ENCODE data around the gene TNFRSF1B. TPM values are rescaled to one million over a fixed set of nuclear protein-coding genes. Genes with fewer than 3 reads are reported as not detected.

The TNFRSF1B gene
- polyA plus RNA-seq, 1 donor from 2014 or later, result not detected

DNA sequence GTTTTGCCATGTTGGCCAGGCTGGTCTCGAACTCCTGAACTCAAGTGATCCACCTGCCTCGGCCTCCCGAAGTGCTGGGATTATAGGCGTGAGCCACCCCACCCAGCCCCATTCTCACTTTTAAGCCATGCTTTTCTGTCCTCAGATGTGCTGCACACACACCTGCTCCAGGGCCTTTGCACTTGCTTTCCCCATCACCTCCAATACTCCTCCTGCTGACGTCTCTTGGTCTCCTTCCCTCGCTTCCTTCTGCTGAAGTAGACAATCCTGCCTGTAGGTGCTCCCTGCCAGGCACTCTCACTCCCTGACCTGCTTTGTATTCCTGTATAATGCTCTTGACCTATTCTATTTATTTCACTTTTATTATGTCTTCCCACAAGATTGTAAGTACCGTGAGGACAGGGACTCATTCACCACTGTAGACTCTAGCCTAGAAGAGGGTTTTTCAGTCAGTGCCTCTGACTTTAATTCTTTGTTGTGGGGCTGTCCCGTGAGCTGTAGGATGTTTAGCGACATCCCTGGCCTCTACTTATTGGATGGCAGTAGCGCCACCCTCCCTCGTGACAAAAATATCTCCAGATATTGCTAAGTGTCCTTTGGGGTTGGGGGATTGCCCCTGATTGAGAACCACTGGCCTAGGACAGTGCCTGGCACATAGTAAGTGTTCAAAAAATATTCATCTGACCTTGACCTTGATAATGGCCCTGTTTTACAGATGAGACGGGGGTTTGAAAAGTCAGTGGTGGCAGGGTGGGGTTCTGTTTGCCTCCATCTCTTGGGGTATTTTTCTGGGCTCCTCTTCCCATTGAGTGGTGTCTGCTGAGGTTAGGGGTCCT lies 4.6 kb downstream of the TNFRSF1B start:
- no peak for TF ChIP-seq MXI1 (conservative IDR thresholded peaks at IDR 0.05; ENCODE audit: poor library complexity, severe bottlenecking)
- TF ChIP-seq, protein P1, sequence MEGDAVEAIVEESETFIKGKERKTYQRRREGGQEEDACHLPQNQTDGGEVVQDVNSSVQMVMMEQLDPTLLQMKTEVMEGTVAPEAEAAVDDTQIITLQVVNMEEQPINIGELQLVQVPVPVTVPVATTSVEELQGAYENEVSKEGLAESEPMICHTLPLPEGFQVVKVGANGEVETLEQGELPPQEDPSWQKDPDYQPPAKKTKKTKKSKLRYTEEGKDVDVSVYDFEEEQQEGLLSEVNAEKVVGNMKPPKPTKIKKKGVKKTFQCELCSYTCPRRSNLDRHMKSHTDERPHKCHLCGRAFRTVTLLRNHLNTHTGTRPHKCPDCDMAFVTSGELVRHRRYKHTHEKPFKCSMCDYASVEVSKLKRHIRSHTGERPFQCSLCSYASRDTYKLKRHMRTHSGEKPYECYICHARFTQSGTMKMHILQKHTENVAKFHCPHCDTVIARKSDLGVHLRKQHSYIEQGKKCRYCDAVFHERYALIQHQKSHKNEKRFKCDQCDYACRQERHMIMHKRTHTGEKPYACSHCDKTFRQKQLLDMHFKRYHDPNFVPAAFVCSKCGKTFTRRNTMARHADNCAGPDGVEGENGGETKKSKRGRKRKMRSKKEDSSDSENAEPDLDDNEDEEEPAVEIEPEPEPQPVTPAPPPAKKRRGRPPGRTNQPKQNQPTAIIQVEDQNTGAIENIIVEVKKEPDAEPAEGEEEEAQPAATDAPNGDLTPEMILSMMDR (IDR thresholded peaks at IDR 0.05; ENCODE audit: poor library complexity, severe bottlenecking), result no peak
- TF ChIP-seq EZH2 (IDR thresholded peaks at IDR 0.05; ENCODE audit: borderline replicate concordance, insufficient read depth, low read length, poor library complexity, severe bottlenecking), result no peak
- TF ChIP-seq, protein P2, sequence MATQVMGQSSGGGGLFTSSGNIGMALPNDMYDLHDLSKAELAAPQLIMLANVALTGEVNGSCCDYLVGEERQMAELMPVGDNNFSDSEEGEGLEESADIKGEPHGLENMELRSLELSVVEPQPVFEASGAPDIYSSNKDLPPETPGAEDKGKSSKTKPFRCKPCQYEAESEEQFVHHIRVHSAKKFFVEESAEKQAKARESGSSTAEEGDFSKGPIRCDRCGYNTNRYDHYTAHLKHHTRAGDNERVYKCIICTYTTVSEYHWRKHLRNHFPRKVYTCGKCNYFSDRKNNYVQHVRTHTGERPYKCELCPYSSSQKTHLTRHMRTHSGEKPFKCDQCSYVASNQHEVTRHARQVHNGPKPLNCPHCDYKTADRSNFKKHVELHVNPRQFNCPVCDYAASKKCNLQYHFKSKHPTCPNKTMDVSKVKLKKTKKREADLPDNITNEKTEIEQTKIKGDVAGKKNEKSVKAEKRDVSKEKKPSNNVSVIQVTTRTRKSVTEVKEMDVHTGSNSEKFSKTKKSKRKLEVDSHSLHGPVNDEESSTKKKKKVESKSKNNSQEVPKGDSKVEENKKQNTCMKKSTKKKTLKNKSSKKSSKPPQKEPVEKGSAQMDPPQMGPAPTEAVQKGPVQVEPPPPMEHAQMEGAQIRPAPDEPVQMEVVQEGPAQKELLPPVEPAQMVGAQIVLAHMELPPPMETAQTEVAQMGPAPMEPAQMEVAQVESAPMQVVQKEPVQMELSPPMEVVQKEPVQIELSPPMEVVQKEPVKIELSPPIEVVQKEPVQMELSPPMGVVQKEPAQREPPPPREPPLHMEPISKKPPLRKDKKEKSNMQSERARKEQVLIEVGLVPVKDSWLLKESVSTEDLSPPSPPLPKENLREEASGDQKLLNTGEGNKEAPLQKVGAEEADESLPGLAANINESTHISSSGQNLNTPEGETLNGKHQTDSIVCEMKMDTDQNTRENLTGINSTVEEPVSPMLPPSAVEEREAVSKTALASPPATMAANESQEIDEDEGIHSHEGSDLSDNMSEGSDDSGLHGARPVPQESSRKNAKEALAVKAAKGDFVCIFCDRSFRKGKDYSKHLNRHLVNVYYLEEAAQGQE (IDR thresholded peaks at IDR 0.05; ENCODE audit: borderline replicate concordance), result no peak
- no peak for TF ChIP-seq RAD21 (conservative IDR thresholded peaks at IDR 0.05)
- no peak for TF ChIP-seq TAF1 (IDR thresholded peaks at IDR 0.05; ENCODE audit: low read depth)
- TF ChIP-seq POLR2AphosphoS5 (IDR thresholded peaks at IDR 0.05), result no peak
- no peak for TF ChIP-seq EP300 (conservative IDR thresholded peaks at IDR 0.05; ENCODE audit: poor library complexity, severe bottlenecking)
- TF ChIP-seq SMC3 (conservative IDR thresholded peaks at IDR 0.05; ENCODE audit: poor library complexity), result no peak
- no peaks in the 10 kb centered on the region for H3K79me2 ChIP-seq (replicated peaks; ENCODE audit: insufficient read depth, low read length)

DNA sequence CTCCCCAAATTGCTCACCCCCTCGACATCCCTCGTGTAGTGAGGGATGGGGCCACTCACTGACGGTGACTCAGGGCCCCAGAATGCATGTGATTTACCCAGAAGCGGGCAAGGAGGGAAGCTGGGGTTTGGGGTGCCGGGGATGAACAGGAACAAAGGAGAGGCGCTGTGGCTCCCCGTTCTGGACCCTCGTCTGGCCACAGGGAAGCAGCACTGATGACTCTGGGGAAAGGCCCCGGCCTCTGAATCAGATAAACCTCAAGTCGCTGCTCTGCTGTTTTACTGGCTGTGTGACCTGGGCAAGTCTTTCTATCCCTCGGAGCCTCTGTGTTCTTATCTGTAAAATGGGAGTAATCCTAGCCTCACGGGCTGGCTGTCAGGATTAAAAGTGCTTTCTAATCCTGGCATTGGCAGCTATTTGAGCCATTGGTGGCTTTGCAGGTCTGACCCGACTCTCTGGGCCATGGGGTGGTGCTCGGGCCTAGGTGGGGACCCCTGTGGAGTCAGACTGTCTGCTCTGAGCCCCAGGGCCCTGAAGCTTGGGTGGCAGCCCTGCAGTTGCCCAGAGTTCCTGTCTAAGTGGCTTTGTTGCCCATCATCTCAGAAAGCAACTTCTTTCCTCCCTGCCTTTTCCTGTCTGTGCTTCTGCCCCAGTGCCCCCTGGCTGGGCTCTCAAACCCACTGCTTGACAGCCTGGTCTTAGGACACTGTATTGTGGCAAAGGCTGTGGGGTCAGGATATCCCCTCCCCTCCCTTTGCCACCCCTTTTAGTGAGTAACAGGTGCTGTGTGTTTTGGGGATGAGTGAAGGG lies 5.5 kb downstream of the TNFRSF1B start:
- Histone ChIP-seq H3K27me3 (ENCODE audit: insufficient read depth, low read depth, low read length) (peaks cover 6% of the 10 kb centered on the region), H3K4me2 (ENCODE audit: low read length) (no peak overlapping the region), H3K79me2 (replicated peaks; ENCODE audit: insufficient read depth, low read length) (no peaks in the 10 kb centered on the region), H3K9ac (ENCODE audit: low read length) (no peak overlapping the region), H3K9me3 (ENCODE audit: low read length) (no peaks in the 10 kb centered on the region), H4K20me1 (ENCODE audit: insufficient read depth) (no peaks in the 10 kb centered on the region), H3K9me2 (ENCODE audit: insufficient read depth, low read length) (no peaks in the 10 kb centered on the region), H3K36me3 (ENCODE audit: insufficient read depth, low read length) (no peaks in the 10 kb centered on the region), H2AFZ (ENCODE audit: low read depth, low read length) (no peak overlapping the region), H3K27ac (ENCODE audit: low read length) (no peak overlapping the region), H3K4me3 (ENCODE audit: low read length) (no peak overlapping the region), H3F3A (ENCODE audit: insufficient read depth, low read length, poor library complexity, severe bottlenecking) (no peaks in the 10 kb centered on the region)
- TF ChIP-seq SMC3 (conservative IDR thresholded peaks at IDR 0.05; ENCODE audit: poor library complexity), result no peak
- no peak for TF ChIP-seq TAF1 (IDR thresholded peaks at IDR 0.05; ENCODE audit: low read depth)
- TF ChIP-seq, protein P2 (IDR thresholded peaks at IDR 0.05; ENCODE audit: borderline replicate concordance), result no peak
- no peak for TF ChIP-seq MXI1 (conservative IDR thresholded peaks at IDR 0.05; ENCODE audit: poor library complexity, severe bottlenecking)
- TF ChIP-seq POLR2AphosphoS5 (IDR thresholded peaks at IDR 0.05), result no peak
- TF ChIP-seq, protein P1 (IDR thresholded peaks at IDR 0.05; ENCODE audit: poor library complexity, severe bottlenecking), result no peak
- no peak for TF ChIP-seq EP300 (conservative IDR thresholded peaks at IDR 0.05; ENCODE audit: poor library complexity, severe bottlenecking)
- TF ChIP-seq RAD21 (conservative IDR thresholded peaks at IDR 0.05), result no peak
- no peak for TF ChIP-seq EZH2 (IDR thresholded peaks at IDR 0.05; ENCODE audit: borderline replicate concordance, insufficient read depth, low read length, poor library complexity, severe bottlenecking)

More for the DNA sequence above, 4.6 kb downstream of the TNFRSF1B start:
- Histone ChIP-seq H3K9ac (ENCODE audit: low read length) (no peak overlapping the region), H3K36me3 (ENCODE audit: insufficient read depth, low read length) (no peaks in the 10 kb centered on the region), H3K27ac (ENCODE audit: low read length) (no peak overlapping the region), H3F3A (ENCODE audit: insufficient read depth, low read length, poor library complexity, severe bottlenecking) (no peaks in the 10 kb centered on the region), H3K9me2 (ENCODE audit: insufficient read depth, low read length) (no peaks in the 10 kb centered on the region), H4K20me1 (ENCODE audit: insufficient read depth) (no peaks in the 10 kb centered on the region), H3K27me3 (ENCODE audit: insufficient read depth, low read depth, low read length) (peaks cover 12% of the 10 kb centered on the region), H2AFZ (ENCODE audit: low read depth, low read length) (no peak overlapping the region), H3K4me3 (ENCODE audit: low read length) (no peak overlapping the region), H3K4me2 (ENCODE audit: low read length) (no peak overlapping the region), H3K9me3 (ENCODE audit: low read length) (no peaks in the 10 kb centered on the region)

All from neural cell (in vitro differentiated cells).